Activated naive CD4-positive, alpha-beta T cell treated with anti-CD3 and anti-CD28 coated beads for 36 hours (primary cell): ENCODE results near the gene DSCAML1. TPM values are rescaled to one million over a fixed set of nuclear protein-coding genes. Genes with fewer than 3 reads are reported as not detected.
A peak's percentile ranks its signal among the peaks of the same experiment; 100 is the strongest.
"Not testable (repeated sequence)": the region's sequence is repeated elsewhere in the genome, so short reads cannot be mapped to it uniquely, and the experiment has no call there.

ENCODE experiments used
- CTCF ChIA-PET: fragments of 350-600 bp; sonication (Branson Sonifier 250); formaldehyde crosslinking; loops from one replicate; lab custom pipeline; 2021; ENCODE audit warnings: antibody characterized with exemption; lab: Charles Lee
- DNase-seq: peaks from one replicate; pipeline ENCODE4 v3.0.0-alpha.2; 2020
- H3K27ac Mint-ChIP-seq: one replicate; pipeline ENCODE4 v1.8.0; 2021; ENCODE audit warnings: mild to moderate bottlenecking, mixed read lengths
- H3K27me3 Mint-ChIP-seq: one replicate; pipeline ENCODE4 v1.8.0; 2021; ENCODE audit warnings: low read depth, mixed read lengths
- H3K36me3 Mint-ChIP-seq: one replicate; pipeline ENCODE4 v1.8.0; 2021; ENCODE audit warnings: low read depth, mixed read lengths
- H3K4me1 Mint-ChIP-seq: one replicate; pipeline ENCODE4 v1.8.0; 2021; ENCODE audit warnings: low read depth, mixed read lengths
- H3K4me3 Mint-ChIP-seq: one replicate; pipeline ENCODE4 v1.8.0; 2021; ENCODE audit warnings: mild to moderate bottlenecking, moderate library complexity, mixed read lengths
- H3K9me3 Mint-ChIP-seq: one replicate; pipeline ENCODE4 v1.8.0; 2021; ENCODE audit warnings: mixed read lengths
- intact Hi-C: fragments of 100-400 bp; cut with micrococcal nuclease; formaldehyde crosslinking; loops from one replicate; pipeline ENCODE4 v1.15.1; 2023
- total RNA-seq, 2 experiments: library from RNA; stranded (reverse); gene quantifications; one replicate each; pipeline ENCODE4 v1.2.3, GENCODE V29; 2021

DSCAML1 gene
- total RNA-seq, 2 experiments from 2014 or later = 0.17 to 0.30 TPM

DNA sequence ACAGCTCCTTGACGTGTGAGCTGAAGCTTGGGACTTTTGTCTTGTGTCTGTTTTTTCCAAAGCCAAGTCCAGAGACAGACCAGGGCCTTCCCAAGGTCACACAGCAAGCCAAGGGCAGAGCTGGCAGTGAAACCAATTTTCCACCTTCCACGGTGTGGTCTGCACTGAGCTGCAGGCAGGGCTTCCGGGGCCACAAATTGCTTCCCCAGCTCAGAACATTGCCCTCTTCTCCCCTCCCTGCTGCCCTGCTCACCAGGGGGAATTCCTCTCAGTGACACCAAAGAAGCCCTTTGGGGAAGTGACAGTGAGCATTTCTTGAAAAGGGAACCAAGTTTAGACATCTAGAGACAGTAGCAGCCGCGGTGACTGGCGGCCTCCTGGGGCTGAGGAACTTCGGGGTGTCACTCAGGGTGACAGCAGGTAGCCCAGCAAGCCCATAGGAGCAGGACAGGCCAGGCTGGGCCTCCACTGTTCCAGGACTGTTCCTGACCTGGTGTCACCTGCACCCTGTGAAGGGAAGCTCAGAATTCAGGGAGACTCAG, 18.3 kb upstream of the DSCAML1 start:
- intact Hi-C loops = loop anchor here (1.0 to 10.0 kb wide), 5 partner anchors 13 to 1041 kb away; partner anchors contain the start of genes BUD13 and KMT2A
- peaks cover 58% of the 10 kb centered on the region for H3K4me1 Mint-ChIP-seq
- CTCF ChIA-PET = interaction anchor here (0.6 to 13.2 kb wide), 13 partner anchors 8 to 573 kb away, joined by 3 to 258 read pairs (median 5); no protein-coding TSS in a partner anchor

GRCh38 chr11:117814766-117815261, 17.8 kb upstream of the DSCAML1 start:
- H3K27me3 Mint-ChIP-seq = no peaks in the 10 kb centered on the region
- peak overlapping the region; percentile 95 for H3K27ac Mint-ChIP-seq
- peaks cover 60% of the 10 kb centered on the region for H3K4me1 Mint-ChIP-seq
- peak overlapping the region; percentile 35 for H3K4me3 Mint-ChIP-seq
- intact Hi-C loops = loop anchor here (1.0 to 10.0 kb wide), 5 partner anchors 13 to 1040 kb away; partner anchors contain the start of genes BUD13 and KMT2A
- DNase-seq = peak; percentile 89
- CTCF ChIA-PET = interaction anchor here (0.7 to 13.2 kb wide), 10 partner anchors 9 to 388 kb away, joined by 3 to 258 read pairs (median 7); no protein-coding TSS in a partner anchor
- H3K36me3 Mint-ChIP-seq = no peaks in the 10 kb centered on the region
- no peaks in the 10 kb centered on the region for H3K9me3 Mint-ChIP-seq

More for the DNA sequence above, 18.3 kb upstream of the DSCAML1 start:
- peak; percentile 92 for DNase-seq
- Mint-ChIP-seq H3K4me3 (peak overlapping the region; percentile 35), H3K27me3 (no peaks in the 10 kb centered on the region), H3K36me3 (no peaks in the 10 kb centered on the region), H3K9me3 (no peaks in the 10 kb centered on the region), H3K27ac (peak overlapping the region; percentile 95)

DNA sequence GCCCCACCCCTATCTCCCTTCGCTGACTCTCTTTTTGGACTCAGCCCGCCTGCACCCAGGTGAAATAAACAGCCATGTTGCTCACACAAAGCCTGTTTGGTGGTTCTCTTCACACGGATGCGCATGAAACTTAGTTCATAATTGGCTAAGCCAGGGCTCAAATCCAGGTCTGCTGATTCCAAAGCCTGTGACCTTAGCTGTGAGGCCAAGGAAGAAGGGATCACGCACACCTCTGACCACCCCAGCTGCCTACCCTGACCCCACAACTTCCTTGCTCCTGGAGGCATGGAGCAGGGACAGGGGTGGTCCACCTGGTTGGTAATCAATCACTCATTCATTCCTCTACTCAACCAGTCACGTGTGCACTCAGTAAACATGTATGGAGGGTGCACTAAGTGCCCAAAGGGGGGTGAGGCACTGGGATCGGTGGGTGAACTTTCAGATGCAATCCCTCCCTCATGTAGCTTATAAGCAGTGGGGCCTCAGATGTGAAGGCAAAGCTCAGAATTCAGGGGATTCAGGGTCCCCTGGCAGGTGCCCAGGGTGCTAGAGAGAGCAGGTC, 17.3 kb upstream of the DSCAML1 start:
- Mint-ChIP-seq H3K9me3 (no peaks in the 10 kb centered on the region), H3K27me3 (no peaks in the 10 kb centered on the region), H3K4me3 (no peak overlapping the region), H3K27ac (peak overlapping the region; percentile 95), H3K36me3 (no peaks in the 10 kb centered on the region), H3K4me1 (peaks cover 64% of the 10 kb centered on the region)
- no peak for DNase-seq
- intact Hi-C loops = loop anchor here (2.0 to 10.0 kb wide), 2 partner anchors 623 to 1039 kb away; partner anchors contain the start of genes BUD13 and KMT2A
- CTCF ChIA-PET = interaction anchor here (1.2 to 13.2 kb wide), 7 partner anchors 8 to 388 kb away, joined by 3 to 258 read pairs (median 14); no protein-coding TSS in a partner anchor

- CTCF ChIA-PET = interaction anchor here (1.4 to 11.3 kb wide), 8 partner anchors 10 to 384 kb away, joined by 3 to 258 read pairs (median 30); partner anchors contain the start of gene FXYD2
- H3K4me3 Mint-ChIP-seq = not testable (repeated sequence)
- intact Hi-C loops = loop anchor here (10.0 kb wide), 1 partner anchor 1035 kb away; the partner anchor contains the start of gene BUD13
Measured at GRCh38 chr11:117810056-117810451, 13.0 kb upstream of the DSCAML1 start.

DNA sequence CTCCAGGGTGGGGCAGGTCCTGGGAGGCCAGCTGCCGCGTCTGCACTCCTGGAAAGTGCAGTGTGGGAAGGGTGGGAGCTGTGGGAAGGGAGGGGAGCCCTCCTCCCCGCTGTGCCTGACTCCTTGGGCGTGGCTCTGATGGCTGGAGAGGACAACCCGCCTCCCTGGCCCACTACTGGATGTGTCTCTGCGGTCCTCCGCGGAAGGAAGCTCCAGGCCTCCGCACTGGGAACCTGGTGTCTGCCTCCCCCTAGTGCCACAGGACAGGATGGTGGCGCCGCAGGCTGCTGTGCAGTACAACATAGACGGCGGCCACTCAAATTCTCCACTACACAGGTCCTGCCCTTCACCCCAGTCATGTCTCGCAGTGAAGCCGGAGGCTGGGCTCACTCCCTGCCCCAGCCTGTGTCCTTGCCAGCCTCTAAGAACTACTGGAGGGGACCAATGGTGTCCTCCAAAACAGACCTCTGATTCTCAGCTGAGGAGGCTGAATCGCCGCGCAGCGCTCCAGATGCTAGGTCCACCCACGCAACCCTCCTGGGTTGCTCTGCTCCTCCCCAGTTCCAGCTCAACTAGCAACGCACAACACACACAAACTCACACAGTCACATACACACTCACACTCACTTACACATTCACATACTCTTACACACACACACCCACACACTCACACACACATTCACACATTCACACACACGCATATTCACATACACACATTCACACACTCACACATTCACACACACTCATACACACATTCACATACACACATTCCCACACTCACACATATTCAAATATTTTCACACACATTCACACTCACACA, 12.4 kb upstream of the DSCAML1 start:
- Mint-ChIP-seq H3K27ac (no peak overlapping the region), H3K9me3 (no peaks in the 10 kb centered on the region), H3K36me3 (no peaks in the 10 kb centered on the region), H3K4me3 (no peak overlapping the region), H3K27me3 (no peaks in the 10 kb centered on the region), H3K4me1 (peaks cover 24% of the 10 kb centered on the region)
- DNase-seq = peak; percentile 83
- intact Hi-C loops = loop anchor here (1.0 to 10.0 kb wide), 4 partner anchors 13 to 1035 kb away; partner anchors contain the start of gene BUD13
- CTCF ChIA-PET = interaction anchor here (0.6 to 11.3 kb wide), 15 partner anchors 11 to 383 kb away, joined by 3 to 258 read pairs (median 4); partner anchors contain the start of gene FXYD2

More at GRCh38 chr11:117810056-117810451, 13.0 kb upstream of the DSCAML1 start:
- H3K9me3 Mint-ChIP-seq, H3K27ac Mint-ChIP-seq, H3K27me3 Mint-ChIP-seq, DNase-seq, H3K36me3 Mint-ChIP-seq: not testable (repeated sequence)
- H3K4me1 Mint-ChIP-seq = peaks cover 30% of the 10 kb centered on the region

DNA sequence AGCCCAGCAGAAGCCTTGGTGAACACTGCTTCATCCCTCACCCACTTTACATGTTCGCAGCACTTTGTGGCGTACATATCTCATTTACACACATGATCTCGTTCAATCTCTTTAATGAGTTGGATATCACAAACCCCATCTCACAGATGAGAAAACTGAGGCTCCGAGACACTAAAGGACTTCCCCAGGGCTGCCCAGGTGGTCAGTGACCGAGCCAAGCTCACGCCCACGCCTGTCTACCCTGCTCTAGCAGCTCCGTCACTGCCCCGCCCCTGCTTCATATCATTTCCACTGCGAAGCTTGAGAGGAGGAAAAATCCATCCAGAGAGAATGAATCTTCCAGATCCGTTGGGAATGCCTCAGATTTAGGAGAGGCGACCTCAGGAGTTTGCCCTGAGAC, 11.8 kb upstream of the DSCAML1 start:
- Mint-ChIP-seq H3K36me3 (no peaks in the 10 kb centered on the region), H3K9me3 (no peaks in the 10 kb centered on the region), H3K4me1 (peaks cover 18% of the 10 kb centered on the region), H3K4me3 (no peak overlapping the region), H3K27ac (no peak overlapping the region), H3K27me3 (no peaks in the 10 kb centered on the region)
- no peak for DNase-seq
- CTCF ChIA-PET = interaction anchor here (0.6 to 11.3 kb wide), 21 partner anchors 11 to 383 kb away, joined by 3 to 258 read pairs (median 5); partner anchors contain the start of genes FXYD2 and FXYD6
- intact Hi-C loops = loop anchor here (1.0 to 2.0 kb wide), 3 partner anchors 14 to 382 kb away; no protein-coding TSS in a partner anchor

DNA sequence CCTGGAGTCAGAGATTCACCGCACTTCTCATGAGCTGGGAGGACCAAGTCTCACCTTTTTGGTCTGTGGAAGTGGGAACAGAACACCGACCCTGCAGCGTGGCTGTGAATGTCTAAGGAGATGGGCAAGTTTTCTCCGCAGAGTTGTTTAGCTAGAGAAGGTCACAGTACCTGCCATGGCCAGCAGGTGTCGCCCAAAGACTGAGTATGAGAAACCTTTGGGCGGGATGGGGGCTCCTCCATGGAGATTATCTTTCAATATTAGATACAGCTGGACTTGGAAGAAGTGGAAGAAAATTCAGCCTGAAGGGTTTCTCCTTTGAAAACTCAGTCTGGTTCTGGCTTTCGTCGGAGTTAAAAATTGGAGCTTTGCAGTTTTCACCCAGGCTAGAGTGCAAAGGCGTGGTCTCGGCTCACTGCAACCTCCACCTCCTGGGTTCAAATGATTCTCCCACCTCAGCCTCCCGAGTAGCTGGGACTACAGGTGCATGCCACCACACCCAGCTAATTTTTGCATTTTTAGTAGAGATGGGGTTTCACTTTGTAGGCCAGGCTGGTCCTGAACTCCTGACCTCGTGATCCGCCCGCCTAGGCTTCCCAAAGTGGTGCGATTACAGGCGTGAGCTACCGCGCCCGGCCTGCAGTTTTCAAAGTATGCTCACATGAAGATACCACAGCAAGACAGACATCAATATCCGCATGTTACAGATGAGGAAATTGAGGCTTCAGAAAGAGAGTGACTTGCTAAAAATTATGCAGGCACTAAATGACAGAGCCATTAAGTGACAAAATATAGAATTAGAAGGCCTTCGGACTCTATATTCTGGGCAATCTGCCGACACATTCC, 10.7 kb upstream of the DSCAML1 start:
- peaks cover 13% of the 10 kb centered on the region for H3K4me1 Mint-ChIP-seq
- no peak overlapping the region for H3K4me3 Mint-ChIP-seq
- no peaks in the 10 kb centered on the region for H3K27me3 Mint-ChIP-seq
- no peak overlapping the region for H3K27ac Mint-ChIP-seq
- CTCF ChIA-PET = interaction anchor here (0.6 to 11.3 kb wide), 35 partner anchors 10 to 805 kb away, joined by 3 to 258 read pairs (median 5); partner anchors contain the start of genes DSCAML1, FXYD2 and FXYD6
- H3K36me3 Mint-ChIP-seq = no peaks in the 10 kb centered on the region
- no peaks in the 10 kb centered on the region for H3K9me3 Mint-ChIP-seq
- intact Hi-C loops = loop anchor here (1.0 to 2.0 kb wide), 4 partner anchors 10 to 381 kb away; no protein-coding TSS in a partner anchor
- peak; percentile 87 for DNase-seq

- H3K27me3 Mint-ChIP-seq = no peaks in the 10 kb centered on the region
- no peaks in the 10 kb centered on the region for H3K9me3 Mint-ChIP-seq
- H3K36me3 Mint-ChIP-seq = no peaks in the 10 kb centered on the region
- intact Hi-C loops = loop anchor here (1.0 kb wide), 2 partner anchors 10 to 246 kb away; no protein-coding TSS in a partner anchor
- H3K4me3 Mint-ChIP-seq = no peak overlapping the region
- no peak for DNase-seq
- H3K27ac Mint-ChIP-seq = no peak overlapping the region
- peaks cover 13% of the 10 kb centered on the region for H3K4me1 Mint-ChIP-seq
- CTCF ChIA-PET = interaction anchor here (0.6 to 11.3 kb wide), 21 partner anchors 9 to 381 kb away, joined by 3 to 258 read pairs (median 6); partner anchors contain the start of genes DSCAML1, FXYD2 and FXYD6
Measured at GRCh38 chr11:117806846-117807245, 9.8 kb upstream of the DSCAML1 start.

GRCh38 chr11:117805045-117805444, 8.0 kb upstream of the DSCAML1 start:
- H3K4me3 Mint-ChIP-seq = no peak overlapping the region
- CTCF ChIA-PET = interaction anchor here (1.1 to 11.3 kb wide), 5 partner anchors 15 to 248 kb away, joined by 3 to 258 read pairs (median 7); partner anchors contain the start of gene FXYD2
- no peaks in the 10 kb centered on the region for H3K27me3 Mint-ChIP-seq
- H3K27ac Mint-ChIP-seq = no peak overlapping the region
- H3K36me3 Mint-ChIP-seq = no peaks in the 10 kb centered on the region
- DNase-seq = no peak
- intact Hi-C loops = no loop called here
- peaks cover 13% of the 10 kb centered on the region for H3K4me1 Mint-ChIP-seq
- H3K9me3 Mint-ChIP-seq = no peaks in the 10 kb centered on the region

DNA sequence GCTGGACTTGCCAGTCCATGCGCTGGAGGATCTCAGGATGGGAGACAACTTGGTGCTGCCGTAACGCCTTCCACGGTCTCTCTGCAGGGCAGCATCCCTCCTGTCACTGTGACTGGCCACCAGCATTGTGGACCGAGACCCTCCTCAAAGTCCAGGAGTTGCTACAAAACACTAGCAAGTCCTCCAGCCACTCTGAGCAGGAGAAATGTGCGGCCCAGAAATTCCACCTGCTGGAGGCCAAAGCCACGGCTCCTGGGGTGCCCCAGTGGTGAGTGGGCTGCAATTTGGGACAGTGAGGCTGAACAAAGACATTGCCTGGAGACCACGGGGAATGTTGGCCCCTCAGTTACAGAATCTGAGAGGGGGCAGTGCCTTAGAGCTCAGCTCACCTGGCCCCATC, 6.9 kb upstream of the DSCAML1 start:
- CTCF ChIA-PET = interaction anchor here (2.5 to 11.3 kb wide), 2 partner anchors 16 to 143 kb away, joined by 7 to 258 read pairs; partner anchors contain the start of gene FXYD2
- H3K4me1 Mint-ChIP-seq = peaks cover 3% of the 10 kb centered on the region
- H3K27me3 Mint-ChIP-seq = peaks cover under 1% of the 10 kb centered on the region
- DNase-seq = no peak
- intact Hi-C loops = no loop called here
- no peaks in the 10 kb centered on the region for H3K36me3 Mint-ChIP-seq
- no peaks in the 10 kb centered on the region for H3K9me3 Mint-ChIP-seq
- no peak overlapping the region for H3K27ac Mint-ChIP-seq
- H3K4me3 Mint-ChIP-seq = no peak overlapping the region
